GM18508 (cell line): ENCODE data around the gene KREMEN2.

ENCODE experiments used
- ATAC-seq: cut with Tn5 transposase; IDR thresholded peaks from one replicate; pipeline ENCODE4 v1.9.1; 2021; ENCODE audit warnings: moderate number of reproducible peaks; ENCODE audit not compliant: insufficient read depth, unreplicated experiment

The KREMEN2 gene

GRCh38 chr16:2996298-2996697, 32.2 kb downstream of the KREMEN2 start:
- ATAC-seq, result no peak

DNA sequence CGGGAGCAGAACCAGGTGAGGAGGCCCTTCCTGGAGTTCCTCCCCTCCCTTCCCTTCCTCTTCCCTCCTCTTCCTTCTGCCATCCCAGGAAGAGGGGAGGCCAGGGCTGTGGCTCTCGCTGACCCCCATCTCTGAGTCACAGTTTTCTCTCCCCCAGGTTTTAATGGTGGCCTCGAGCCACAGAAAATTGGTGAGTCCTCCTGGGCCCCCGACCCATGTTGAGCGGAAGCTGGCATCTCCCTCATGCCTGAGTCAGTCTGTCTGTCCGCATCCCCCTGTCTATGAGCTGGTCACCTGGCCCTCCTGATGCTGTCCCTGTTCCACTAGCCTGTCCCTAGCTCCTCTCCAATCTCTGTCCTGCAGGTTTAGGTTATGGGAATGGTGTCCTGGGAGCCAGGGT, 35.9 kb downstream of the KREMEN2 start:
- no peak for ATAC-seq

- no peak for ATAC-seq
Measured at GRCh38 chr16:3000540-3000939, 36.5 kb downstream of the KREMEN2 start.

DNA sequence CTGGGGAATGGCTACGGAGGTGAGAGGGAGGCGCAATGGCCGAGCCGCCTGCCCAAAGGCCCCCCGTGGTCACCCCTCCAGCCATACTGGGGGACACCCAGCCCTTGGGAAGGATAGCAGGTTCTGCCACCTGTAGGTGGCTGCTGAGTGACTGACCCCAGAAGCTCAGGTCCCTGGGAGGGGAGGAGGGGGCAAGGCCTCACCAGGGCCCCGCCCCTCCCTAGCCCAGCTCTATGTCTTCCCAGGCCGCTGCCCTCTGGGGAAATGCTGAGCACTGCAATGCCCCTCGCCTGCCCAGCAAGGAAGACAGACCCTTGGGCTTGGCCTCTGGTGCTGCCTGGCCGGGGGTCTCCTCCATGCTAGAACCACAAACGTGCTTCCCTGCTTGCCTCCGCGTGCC, 37.2 kb downstream of the KREMEN2 start:
- no peak for ATAC-seq

DNA sequence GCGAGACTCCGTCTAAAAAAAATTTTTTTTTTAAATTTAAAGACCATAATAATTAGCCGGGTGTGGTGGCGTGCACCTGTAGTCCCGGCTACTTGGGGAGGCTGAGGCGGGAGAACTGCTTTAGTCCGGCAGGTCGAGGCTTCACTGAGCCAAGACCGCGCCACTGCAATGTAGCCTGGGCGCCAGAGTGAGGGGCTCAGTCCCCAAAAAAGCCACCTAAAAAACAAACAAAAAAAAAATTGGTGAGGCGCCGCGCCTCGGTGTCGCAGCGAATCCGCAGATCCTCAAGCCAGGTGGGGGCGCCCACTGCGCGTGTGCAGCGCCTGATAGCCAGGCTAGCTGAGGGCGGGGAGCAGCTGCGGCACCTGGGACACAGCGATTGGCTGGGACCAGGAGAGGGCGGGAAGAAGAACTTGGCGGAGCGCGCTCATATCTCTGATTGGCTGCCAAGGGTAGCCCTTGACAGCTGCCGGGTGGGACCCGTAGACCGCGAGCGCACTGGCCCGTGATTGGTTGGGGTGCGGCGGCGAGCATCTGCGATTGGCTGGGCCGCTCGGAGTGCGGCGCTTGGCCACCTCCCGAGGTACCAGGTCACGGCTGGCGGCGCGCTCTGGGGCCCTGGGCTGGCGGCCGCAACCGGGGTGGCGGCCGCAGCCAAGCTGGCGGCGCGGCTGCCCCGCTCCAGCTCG, 39.7 kb downstream of the KREMEN2 start:
- ATAC-seq, result peak; percentile 88

- ATAC-seq, result no peak
Measured at GRCh38 chr16:3004319-3004718, 40.2 kb downstream of the KREMEN2 start.

- ATAC-seq, result no peak
Measured at GRCh38 chr16:3004781-3005284, 40.8 kb downstream of the KREMEN2 start.

GRCh38 chr16:3007059-3007956, 43.2 kb downstream of the KREMEN2 start:
- no peak for ATAC-seq

DNA sequence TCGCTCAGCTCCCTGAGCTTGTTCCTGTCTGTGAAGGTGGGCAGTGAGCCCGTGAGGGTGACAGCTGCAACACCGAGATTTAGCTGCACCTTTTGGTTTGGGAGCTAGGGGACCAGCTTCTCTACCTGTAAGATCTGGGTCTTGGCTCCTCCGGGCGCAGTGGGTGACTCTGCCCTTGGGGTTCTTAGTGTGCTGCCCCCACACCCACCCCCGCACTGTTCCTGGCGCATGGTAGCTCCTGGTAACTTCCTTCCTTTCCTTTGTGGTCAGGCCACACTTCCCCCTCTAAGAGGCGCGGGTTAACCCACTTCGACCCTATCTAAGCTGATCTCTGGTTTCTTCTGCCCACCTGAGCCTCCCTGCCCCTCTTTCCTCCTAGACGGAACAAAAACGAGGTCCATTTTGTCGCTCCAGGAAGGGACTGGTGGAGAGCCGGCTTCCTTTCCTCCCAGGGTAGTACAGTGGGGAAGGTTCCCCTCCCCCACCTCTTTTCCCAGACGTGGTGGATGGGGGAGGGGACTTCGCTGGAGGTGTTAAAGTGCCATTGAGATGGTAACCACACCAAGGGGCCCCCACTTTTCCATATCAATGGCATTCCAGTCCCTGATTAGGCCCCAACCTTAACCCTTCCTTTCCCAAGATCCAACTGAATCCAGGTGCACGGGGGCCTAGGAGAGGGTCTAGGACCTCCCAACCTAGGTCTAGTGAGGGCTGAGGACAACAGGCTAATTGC, 44.0 kb downstream of the KREMEN2 start:
- no peak for ATAC-seq

- ATAC-seq, result no peak
Measured at GRCh38 chr16:3008690-3009037, 44.6 kb downstream of the KREMEN2 start.

DNA sequence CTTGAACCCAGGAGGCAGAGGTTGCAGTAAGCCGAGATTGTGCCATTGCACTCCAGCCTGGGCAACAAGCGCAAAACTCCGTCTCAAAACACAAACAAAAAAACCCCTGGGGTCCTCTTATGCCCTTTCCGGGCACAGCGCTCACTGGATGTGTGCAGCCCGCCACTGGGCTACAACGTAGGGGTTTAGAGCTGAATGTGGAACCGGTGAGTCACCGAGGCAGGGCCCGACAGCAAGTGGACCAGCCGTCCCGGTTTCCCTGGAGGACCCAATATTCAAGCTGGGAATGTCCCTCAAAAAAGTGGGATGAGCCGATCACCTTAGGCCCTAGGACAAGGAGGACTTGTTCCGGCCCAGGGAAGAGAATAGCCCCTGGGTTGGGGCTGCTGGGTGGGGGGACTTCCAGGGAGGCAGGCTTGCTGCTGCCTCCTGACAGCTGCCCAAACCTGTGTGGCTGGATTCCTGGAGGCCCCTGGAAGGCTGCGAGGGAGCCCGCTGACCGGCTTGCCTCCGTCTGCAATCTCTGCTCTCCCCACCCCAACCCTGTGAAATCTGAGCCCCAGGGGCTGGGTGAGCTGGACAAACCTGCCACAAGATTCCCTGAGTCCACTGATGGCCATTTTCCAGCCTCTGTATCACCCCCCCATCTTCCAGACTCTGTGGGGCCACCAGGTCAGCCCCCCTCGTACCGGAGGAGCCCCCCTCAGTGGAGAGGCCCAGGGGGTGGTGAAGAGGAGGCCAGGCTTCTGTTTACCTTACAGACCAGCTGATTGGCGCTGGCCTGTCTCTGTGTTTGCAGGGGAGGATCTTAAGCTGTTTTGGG, 45.7 kb downstream of the KREMEN2 start:
- no peak for ATAC-seq

DNA sequence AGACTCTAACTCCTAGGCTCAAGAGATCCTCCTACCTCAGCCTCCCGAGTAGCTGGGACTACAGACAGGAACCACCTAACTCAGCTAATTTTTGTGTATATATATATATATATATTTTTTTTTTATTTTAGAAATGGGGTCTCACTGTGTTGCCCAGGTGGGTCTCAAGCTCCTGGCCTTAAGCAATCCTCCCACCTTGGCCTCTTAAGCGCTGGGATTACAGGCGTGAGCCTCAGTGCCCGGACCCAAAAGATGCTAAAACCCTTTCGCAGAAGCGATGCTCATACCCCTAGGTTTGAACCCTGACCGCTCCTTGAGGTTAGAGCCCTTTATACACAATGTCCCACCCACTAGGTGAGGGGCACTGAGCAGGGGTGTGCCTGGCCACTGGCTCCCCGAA, 46.4 kb downstream of the KREMEN2 start:
- ATAC-seq, result no peak

DNA sequence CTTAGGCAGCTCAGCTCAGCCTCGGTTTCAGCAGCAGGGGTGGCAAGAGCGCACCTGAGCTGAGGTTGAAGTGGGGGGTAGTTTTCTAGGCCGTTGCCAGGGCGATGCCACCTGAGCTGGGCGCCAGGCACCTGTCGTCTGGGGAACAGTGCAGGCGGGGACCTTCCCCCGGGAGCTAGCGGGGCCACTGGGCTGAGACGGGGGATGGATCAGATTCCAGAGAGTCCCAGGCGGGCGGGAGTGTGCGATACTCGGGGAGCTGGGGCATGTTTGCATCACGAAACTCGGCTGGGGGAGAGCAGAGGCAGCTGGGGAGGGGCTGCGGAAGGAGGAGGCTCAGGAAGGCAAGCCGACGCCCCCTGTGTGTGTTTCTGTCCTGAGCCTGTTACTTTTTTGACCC, 48.2 kb downstream of the KREMEN2 start:
- ATAC-seq, result no peak

GRCh38 chr16:3012828-3013420, 48.8 kb downstream of the KREMEN2 start, which contains the start of gene CLDN9:
Gene CLDN9, plus strand, starts transcription at chr16:3012923. Its CDS starts 440 bp downstream, at chr16:3013363.
- ATAC-seq, result no peak

DNA sequence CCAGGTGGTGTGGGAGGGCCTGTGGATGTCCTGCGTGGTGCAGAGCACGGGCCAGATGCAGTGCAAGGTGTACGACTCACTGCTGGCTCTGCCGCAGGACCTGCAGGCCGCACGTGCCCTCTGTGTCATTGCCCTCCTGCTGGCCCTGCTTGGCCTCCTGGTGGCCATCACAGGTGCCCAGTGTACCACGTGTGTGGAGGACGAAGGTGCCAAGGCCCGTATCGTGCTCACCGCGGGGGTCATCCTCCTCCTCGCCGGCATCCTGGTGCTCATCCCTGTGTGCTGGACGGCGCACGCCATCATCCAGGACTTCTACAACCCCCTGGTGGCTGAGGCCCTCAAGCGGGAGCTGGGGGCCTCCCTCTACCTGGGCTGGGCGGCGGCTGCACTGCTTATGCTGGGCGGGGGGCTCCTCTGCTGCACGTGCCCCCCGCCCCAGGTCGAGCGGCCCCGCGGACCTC, 49.4 kb downstream of the KREMEN2 start:
- no peak for ATAC-seq

DNA sequence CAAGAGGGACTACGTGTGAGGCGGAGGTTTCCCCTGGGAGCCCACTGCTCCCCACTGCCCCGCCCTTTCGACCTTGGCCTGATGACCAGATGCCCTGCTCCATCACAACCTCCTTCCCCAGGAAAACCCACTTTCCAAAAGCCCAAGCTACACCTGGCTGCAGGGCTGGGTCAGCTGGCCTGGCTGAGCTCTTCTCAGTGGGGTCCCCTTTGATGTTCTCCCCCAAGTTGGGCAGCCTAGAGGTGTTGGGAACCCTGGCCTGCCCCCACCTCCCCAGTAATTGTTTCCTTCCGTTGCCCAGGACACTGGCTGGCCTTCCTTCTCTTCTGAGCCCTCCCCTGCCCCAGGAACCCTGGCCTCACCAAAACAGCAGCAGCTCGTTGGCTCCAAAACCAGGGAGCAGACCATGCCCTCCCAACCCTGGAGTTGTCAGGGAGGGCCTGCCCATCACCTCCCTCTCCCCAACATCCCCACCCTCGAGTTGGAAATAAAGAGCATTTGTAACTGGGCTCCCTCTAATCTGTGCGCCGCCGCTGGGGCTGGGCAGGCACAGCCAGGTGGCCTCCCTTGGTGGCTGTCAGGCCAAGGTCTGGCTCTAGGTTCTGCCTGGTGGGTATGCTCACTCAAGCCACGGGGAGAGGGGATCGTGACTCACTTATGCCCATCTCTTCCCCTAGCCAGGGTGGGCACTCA, 50.1 kb downstream of the KREMEN2 start:
- no peak for ATAC-seq

DNA sequence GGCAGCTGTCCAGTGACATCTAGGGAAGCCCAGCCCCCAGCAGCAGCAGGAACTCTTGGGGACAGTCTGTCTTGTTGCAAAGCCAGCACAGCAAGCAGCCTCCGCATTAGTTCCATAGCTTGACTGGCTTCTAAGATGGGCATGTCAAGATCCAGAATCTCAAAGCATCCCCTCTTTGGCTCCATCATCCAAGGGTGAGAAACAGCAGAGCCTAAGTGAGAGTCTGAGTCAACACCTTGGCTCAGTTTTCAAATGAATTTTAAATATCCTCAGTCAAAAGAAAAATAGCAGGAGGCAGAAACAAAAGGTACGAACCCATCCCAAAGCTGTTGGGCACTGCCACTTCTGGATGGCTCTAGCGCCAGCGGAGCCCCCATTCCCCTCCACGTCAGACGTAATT, 50.9 kb downstream of the KREMEN2 start:
- no peak for ATAC-seq

GRCh38 chr16:3015865-3016521, 51.9 kb downstream of the KREMEN2 start:
- no peak for ATAC-seq
